GM19324 (cell line): ENCODE data around the gene FMN1.

ENCODE experiments used
- ATAC-seq: cut with Tn5 transposase; IDR thresholded peaks from one replicate; pipeline ENCODE4 v1.9.1; 2021; ENCODE audit warnings: mild to moderate bottlenecking, moderate library complexity; ENCODE audit not compliant: unreplicated experiment, low FRiP score

Gene FMN1

GRCh38 chr15:32872621-32873283, 321.8 kb downstream of the FMN1 start:
- ATAC-seq, result no peak

- no peak for ATAC-seq
Observed at GRCh38 chr15:32871883-32872282, 322.6 kb downstream of the FMN1 start.

DNA sequence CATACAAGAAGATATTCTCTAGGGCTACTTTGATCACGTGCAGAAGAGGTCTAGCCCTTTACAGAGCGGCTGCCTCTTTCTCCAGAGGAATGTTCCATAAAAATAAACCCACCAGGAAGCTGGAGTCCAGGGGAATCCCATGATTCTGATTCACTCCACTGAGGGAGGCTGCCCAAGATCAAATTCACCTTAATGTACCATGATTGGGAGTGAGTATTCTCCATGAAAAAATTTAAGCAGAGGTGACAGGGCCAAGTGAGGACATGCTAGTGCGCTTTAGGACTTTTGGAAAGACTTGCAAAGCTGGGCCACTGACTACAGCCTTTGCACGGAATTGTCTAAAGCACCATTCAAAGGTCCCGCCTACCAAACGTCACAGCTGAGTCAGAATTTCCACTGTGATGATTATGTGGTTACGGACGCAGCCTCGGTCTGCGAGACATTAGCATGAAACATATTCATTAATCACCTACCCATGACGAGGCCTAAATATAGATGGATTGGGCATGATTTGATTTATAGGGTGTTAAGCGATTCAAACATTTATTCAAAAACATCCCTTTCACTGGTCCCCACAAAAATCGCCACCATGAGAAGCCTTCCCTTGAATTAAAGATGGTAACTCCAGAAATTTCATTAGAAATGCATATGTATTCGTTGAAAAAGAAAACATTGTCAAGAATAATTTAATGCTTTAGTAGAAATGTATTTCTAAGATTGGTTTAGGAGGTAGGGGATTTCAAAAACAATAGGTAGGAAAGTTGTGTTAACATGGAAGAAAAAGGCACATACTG, 324.1 kb downstream of the FMN1 start:
- ATAC-seq, result no peak

DNA sequence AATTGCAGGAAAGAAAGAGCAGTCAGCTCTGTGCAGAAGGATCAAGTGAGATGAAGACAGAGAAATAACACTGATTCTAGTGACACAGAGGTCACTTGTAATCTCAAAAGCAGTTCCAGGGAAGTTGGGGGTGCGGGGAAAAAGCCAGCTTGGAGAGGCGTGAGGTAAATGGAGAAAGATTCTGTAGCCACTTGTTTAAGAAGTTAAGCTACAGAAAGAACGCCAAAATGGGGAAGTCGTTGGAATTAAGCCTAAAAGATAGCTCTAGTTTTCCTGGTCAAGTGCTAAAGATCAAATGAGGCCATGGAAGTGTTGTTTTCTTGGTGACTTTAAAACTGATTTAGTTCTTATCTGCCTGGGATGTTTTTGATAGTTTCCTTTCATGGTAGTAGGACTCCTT, 324.7 kb downstream of the FMN1 start:
- ATAC-seq, result no peak

DNA sequence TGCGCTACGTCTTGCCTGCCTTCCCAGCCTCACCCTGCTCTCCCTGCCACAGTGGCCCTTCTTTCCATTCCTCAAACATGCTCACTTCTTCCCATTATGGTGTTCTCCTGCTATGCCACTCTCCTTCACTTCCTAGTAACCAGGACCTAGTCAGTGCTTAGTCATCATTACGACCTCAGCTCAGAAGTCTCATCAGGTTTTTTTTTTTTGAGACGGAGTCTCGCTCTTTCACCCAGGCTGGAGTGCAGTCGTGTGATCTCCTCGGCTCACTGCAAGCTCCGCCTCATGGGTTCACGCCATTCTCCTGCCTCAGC, 327.2 kb downstream of the FMN1 start:
- ATAC-seq, result no peak

GRCh38 chr15:32866454-32867312, 327.8 kb downstream of the FMN1 start:
- ATAC-seq, result no peak

DNA sequence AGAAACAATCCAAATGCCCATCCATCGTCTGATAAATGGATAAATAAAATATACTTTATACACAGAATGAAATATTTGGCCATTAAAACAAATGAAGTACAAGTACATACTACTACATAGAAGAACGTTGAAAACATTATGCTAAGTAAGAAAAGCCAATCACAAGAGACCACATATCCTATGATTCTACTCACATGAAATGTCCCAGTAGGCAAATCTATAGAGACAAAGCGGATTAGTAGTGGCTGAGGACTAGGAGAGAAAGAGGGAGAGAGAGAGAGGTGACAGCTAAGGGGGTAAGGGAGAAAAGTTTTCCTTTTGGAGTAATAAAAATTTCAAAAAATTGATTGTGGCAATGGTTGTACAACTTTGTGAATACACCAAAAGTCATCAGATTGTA, 329.7 kb downstream of the FMN1 start:
- no peak for ATAC-seq

- no peak for ATAC-seq
Observed at GRCh38 chr15:32864051-32864450, 330.5 kb downstream of the FMN1 start.

GRCh38 chr15:32861761-32862160, 332.8 kb downstream of the FMN1 start:
- no peak for ATAC-seq

DNA sequence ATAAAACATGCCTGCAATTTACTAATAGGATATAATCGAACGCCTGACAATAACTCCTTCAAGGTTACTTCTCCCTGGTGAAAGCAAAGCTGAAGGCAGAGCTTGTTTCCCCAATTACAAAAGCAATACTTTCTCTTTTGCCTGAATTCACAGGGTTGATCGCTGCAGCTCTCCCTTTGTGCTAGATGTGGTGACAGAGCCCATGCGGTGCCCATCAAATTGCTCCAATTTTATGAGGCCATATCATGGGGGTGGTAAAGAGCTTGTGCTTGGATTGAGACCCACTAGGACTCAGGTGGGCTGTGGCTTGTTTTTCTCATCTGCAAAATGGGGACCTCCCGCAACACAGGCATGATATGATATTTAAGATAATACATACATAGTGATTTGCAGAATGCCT, 333.3 kb downstream of the FMN1 start:
- ATAC-seq, result no peak

DNA sequence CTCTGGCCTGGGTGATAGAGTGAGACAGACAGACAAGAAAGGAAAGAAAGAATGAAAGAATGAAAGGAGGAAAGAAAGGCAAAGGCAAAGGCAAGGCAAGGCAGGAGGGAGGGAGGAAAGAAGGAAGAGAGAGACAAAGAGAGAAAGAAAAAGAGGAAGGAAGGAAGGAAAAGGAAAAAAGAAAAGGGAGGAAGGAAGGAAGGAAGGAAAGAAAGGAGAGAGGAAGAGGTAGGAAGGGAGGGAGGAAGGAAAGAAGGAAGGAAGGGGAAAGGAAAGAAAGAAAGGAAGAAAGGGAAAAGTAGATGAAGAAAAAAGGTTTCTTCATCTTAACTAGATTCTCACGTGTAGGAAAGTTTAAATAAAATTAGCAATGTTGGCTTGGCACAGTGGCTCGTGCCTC, 334.5 kb downstream of the FMN1 start:
- no peak for ATAC-seq

- no peak for ATAC-seq
Observed at GRCh38 chr15:32859251-32859650, 335.3 kb downstream of the FMN1 start.

- ATAC-seq, result no peak
Observed at GRCh38 chr15:32857732-32858131, 336.8 kb downstream of the FMN1 start.

GRCh38 chr15:32856753-32857152, 337.8 kb downstream of the FMN1 start:
- no peak for ATAC-seq

- ATAC-seq, result no peak
Observed at GRCh38 chr15:32855942-32856341, 338.6 kb downstream of the FMN1 start.

DNA sequence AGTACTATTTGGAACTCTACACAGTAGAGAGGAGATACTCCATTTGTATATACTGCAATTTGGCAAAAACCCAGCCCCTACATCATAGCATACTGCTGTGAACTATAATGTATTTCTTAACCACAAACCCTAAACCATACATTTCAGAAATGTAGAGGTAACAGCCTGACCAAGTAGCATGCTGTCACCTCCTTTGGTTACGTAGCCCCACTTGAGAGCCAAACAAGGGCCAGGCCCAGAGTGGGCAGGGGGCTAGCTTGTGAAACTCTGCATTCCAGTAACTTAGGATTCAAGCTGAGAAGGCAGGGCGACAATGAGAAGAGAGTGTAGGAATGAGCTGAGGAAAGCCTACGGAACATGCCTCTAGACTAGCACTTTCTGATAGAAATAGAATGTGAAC, 340.9 kb downstream of the FMN1 start:
- no peak for ATAC-seq

GRCh38 chr15:32852771-32853170, 341.7 kb downstream of the FMN1 start:
- no peak for ATAC-seq

DNA sequence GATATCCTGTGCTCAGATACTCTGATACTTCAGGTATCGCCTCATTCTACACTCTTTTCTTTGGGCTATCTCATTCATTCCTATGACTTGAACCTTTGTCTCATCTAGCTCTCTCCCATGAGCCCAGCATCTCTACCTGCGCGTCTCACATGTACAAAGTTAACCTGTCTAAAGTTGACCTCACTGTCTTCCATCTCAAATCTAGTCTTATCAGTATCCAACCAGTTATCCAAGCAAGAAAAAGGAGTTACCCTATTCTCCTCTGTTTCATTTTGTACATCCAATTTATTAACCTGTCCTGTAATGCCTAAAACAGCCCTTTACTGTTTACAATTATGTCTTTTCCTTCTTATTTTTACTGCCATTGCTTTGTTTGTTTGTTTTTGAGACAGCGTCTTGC, 342.5 kb downstream of the FMN1 start:
- ATAC-seq, result no peak

DNA sequence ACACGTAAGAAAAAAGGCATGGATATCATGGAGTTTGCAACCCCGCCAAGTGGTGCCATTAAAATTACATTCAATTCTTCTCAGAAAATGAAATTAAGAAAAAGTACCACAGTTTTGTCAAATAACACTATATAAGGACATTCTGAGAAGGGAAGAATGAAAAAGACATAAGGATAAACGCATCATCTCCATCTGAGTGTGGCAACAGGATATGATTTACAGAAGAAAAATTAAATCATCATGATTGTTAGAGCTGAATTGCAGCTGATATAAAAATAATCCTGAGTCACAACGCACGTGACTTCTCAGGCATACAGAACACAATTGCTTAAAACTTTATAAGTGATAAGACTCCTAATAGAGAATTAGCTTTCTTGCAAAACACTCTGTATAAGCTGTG, 342.9 kb downstream of the FMN1 start:
- ATAC-seq, result no peak

DNA sequence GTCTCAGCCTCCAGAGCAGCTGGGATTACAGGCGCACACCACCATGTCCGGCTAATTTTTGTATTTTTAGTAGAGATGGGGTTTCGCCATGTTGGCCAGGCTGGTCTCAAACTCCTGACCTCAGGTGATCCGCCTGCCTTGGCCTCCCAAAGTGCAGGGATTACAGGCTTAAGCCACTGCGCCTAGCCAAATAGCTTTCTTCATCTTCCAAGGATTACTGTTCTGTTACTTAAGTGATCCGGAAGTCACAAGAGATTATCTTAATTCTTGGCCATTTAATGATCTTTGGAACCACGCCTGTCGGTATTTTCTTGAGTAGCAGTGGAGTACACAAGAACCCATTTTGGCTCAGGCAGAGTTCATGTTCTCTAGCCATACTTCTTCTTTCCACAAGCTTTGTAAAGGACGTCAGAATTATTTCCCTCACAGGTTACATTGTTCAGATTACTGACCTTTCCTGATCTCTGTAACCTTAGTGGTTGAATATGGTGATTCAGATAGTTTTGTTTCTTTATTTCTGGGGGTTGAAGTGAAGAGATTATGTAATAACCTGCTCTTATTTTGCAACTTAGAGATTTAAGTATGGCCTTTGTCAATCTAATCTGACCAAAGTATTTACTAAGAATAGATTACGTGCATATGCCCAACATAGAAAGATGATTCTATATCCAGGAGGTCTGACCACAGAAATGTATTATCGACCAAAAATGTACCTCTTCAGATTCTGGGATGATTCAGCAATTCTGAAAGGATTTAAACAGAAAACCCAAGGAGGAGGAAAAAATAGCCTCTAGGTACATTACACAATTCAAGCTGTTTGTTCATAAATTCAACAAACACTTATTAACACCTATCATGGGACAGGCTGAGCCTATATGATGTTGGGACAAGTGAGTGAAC, 344.5 kb downstream of the FMN1 start:
- no peak for ATAC-seq
